BJ (cell line): ENCODE measurements around the gene LTB. TPM values are rescaled to one million over a fixed set of nuclear protein-coding genes. Genes with fewer than 3 reads are reported as not detected.
A peak's percentile ranks its signal among the peaks of the same experiment; 100 is the strongest.

Experiments
- CTCF ChIA-PET: fragments of 350-600 bp; formaldehyde crosslinking; extraction: SDS; loops from one replicate; lab custom pipeline; 2021; ENCODE audit warnings: antibody characterized with exemption, inconsistent platforms; lab: Yijun Ruan, JAX
- POLR2A ChIA-PET: fragments of 300-600 bp; sonication (Branson Sonifier 250); formaldehyde crosslinking; extraction: SDS; loops from one replicate; lab custom pipeline; 2021; ENCODE audit warnings: antibody characterized with exemption; lab: Charles Lee
- DNase-seq: peaks from one replicate; pipeline ENCODE4 v3.0.0-alpha.2; 2011; ENCODE audit warnings: low read depth
- H3K27me3 ChIP-seq: 2 replicates; pipeline ENCODE4 v1.6.0; 2011; ENCODE audit warnings: low read length; ENCODE audit not compliant: control insufficient read depth, insufficient read depth
- H3K36me3 ChIP-seq: 2 replicates; pipeline ENCODE4 v1.5.1; 2011; ENCODE audit warnings: low read length; ENCODE audit not compliant: control insufficient read depth, insufficient read depth
- H3K4me3 ChIP-seq: 2 replicates; pipeline ENCODE4 v1.5.1; 2011; ENCODE audit warnings: low read depth, mild to moderate bottlenecking, control low read depth, low read length
- CTCF ChIP-seq: IDR thresholded peaks from 2 replicates; pipeline ENCODE4 v1.5.1; 2011; ENCODE audit warnings: low read depth, mild to moderate bottlenecking, control low read depth, inconsistent platforms, low read length, moderate library complexity; ENCODE audit not compliant: insufficient read depth
- polyA plus RNA-seq: library from polyadenylated mRNA; depleted of rRNA; stranded (reverse); fragments of >200 nt; gene quantifications from 2 replicates; pipeline ENCODE4 v1.2.3, GENCODE V29; 2011; rRNA removed
- small RNA-seq: library from RNA; depleted of rRNA; stranded (forward); fragments of <200 nt; gene quantifications from one replicate; pipeline ENCODE3, GENCODE V24; 2012; ENCODE audit warnings: low replicate concordance, low read depth; ENCODE audit not compliant: insufficient read length

LTB gene
- polyA plus RNA-seq, 1 experiment = not detected

DNA sequence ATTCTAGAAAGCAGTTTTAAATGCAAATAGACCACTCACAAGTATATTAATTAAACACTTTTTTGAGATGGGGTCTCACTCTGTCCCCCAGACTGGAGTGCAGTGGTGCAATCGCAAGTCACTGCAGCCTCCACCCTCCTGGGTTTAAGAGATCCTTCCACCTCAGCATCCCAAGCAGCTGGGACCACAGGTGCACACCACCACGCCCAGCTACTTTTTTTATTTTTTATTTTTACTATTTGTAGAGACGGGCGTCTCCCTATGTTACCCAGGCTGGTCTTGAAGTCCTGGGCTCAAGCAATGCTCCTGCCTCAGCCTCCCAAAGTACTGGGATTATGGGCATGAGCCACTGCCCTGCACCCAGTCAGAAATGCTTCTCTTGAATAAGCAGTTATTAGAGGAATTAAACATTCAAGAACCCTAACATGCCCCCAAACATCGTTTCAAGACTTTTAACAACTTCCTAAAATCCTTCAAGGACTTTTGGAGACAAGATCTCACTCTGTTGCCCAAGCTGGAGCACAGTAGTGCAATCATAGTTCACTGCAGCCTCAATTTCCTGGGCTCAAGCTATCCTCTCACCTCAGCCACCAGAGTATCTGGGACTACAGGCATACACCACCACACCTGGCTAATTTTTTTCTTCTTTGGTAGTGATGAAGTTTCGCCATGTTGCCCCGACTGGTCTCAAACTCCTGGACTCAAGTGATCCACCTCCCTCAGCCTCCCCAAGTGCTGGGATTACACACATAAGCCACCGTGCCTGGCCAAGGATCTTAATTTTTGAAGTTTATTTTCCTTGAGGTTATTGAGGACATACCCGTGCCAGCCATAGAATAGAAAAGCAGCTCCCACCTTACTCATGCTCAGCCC, 50.2 kb downstream of the LTB start:
- Histone ChIP-seq H3K4me3 (no peak overlapping the region), H3K36me3 (peaks cover 39% of the 10 kb centered on the region), H3K27me3 (no peaks in the 10 kb centered on the region)
- CTCF ChIA-PET = interaction anchor here (1.0 to 1.1 kb wide), 2 partner anchors 11 to 39 kb away, joined by 3 to 4 read pairs; no protein-coding TSS in a partner anchor
- no peak for DNase-seq
- TF ChIP-seq CTCF = no peak
- POLR2A ChIA-PET = interaction anchor here (1.0 kb wide), 1 partner anchor 9 kb away, joined by 4 read pairs; the partner anchor contains the start of gene DDX39B

GRCh38 chr6:31531162-31531561, 51.1 kb downstream of the LTB start:
- Histone ChIP-seq H3K36me3 (peaks cover 34% of the 10 kb centered on the region), H3K4me3 (no peak overlapping the region), H3K27me3 (no peaks in the 10 kb centered on the region)
- TF ChIP-seq CTCF = no peak
- ChIA-PET CTCF (interaction anchor here (1.0 kb wide), 1 partner anchor 38 kb away, joined by 4 read pairs; no protein-coding TSS in a partner anchor), POLR2A (interaction anchor here (1.0 kb wide), 1 partner anchor 10 kb away, joined by 4 read pairs; the partner anchor contains the start of gene DDX39B)
- DNase-seq = no peak

DNA sequence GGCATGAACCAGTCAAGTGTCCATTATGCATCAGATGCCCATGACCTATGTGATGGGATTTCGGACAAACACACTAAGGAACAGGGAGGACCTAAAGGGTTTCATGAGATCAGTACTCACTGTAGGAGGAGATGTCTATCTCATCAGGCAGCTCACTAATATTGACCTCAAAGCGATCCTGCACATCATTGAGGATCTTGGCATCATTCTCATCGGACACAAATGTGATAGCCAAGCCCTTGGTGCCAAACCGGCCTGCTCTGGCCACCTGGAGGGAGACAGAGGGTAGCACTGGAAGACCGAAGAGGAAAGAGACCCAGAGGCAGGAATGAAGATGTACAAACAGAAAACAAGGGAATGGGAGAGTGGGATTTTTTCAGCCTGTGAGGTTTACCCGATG, 51.6 kb downstream of the LTB start:
- H3K36me3 ChIP-seq = peaks cover 33% of the 10 kb centered on the region
- no peak for DNase-seq
- ChIA-PET POLR2A (no interaction called here), CTCF (no interaction called here)
- H3K27me3 ChIP-seq = no peaks in the 10 kb centered on the region
- H3K4me3 ChIP-seq = no peak overlapping the region
- TF ChIP-seq CTCF = no peak

Small RNAs within 50 kb of the gene (small RNA-seq; reads per million reads assigned to genes)
- 9.5 reads per million, percentile 76 among the genes with 10 or more reads in this experiment for gene SNORA38
- 242 reads per million, percentile 94 among the genes with 10 or more reads in this experiment for gene SNORD117
- not detected for gene SNORD84
- not detected for gene UQCRHP1

Other genes with a start within 250 kb of the LTB start
- gene HLA-B, start 225.2 kb downstream of the LTB start, polyA plus RNA-seq = 1,142 and 1,777 TPM in 2 replicates
- 71.6 and 96.1 TPM in 2 replicates for gene MICA, start 178.8 kb downstream of the LTB start, polyA plus RNA-seq
- 21.9 and 23.4 TPM in 2 replicates for gene MICB, start 84.3 kb downstream of the LTB start, polyA plus RNA-seq
- not detected in 2 replicates for gene MCCD1, start 53.5 kb downstream of the LTB start, polyA plus RNA-seq
- 412 and 584 TPM in 2 replicates for gene DDX39B, start 40.4 kb downstream of the LTB start, polyA plus RNA-seq
- 2.7 and 3.6 TPM in 2 replicates for gene ATP6V1G2, start 35.8 kb downstream of the LTB start, polyA plus RNA-seq
- gene NFKBIL1, start 34.8 kb downstream of the LTB start, polyA plus RNA-seq = 10.8 and 13.6 TPM in 2 replicates
- gene LTA, start 10.1 kb downstream of the LTB start, polyA plus RNA-seq = not detected in 2 replicates
- gene TNF, start 6.9 kb downstream of the LTB start, polyA plus RNA-seq = not detected in 2 replicates
- 0.18 and 0.42 TPM in 2 replicates for gene LST1, start 3.9 kb upstream of the LTB start, polyA plus RNA-seq
- not detected in 2 replicates for gene NCR3, start 10.6 kb upstream of the LTB start, polyA plus RNA-seq
- not detected in 2 replicates for gene AIF1, start 32.8 kb upstream of the LTB start, polyA plus RNA-seq
- 23.8 and 47.3 TPM in 2 replicates for gene PRRC2A, start 38.3 kb upstream of the LTB start, polyA plus RNA-seq
- gene BAG6, start 70.2 kb upstream of the LTB start, polyA plus RNA-seq = 42.6 and 113 TPM in 2 replicates
- 4.2 and 4.8 TPM in 2 replicates for gene APOM, start 73.5 kb upstream of the LTB start, polyA plus RNA-seq
- 9.9 and 13.0 TPM in 2 replicates for gene C6orf47, start 78.4 kb upstream of the LTB start, polyA plus RNA-seq
- 12.6 and 15.0 TPM in 2 replicates for gene GPANK1, start 82.6 kb upstream of the LTB start, polyA plus RNA-seq
- 83.2 and 94.9 TPM in 2 replicates for gene CSNK2B, start 83.7 kb upstream of the LTB start, polyA plus RNA-seq
- gene LY6G5B, start 87.6 kb upstream of the LTB start, polyA plus RNA-seq = 6.8 and 10.8 TPM in 2 replicates
- gene LY6G5C, start 98.6 kb upstream of the LTB start, polyA plus RNA-seq = 3.1 and 3.6 TPM in 2 replicates
- gene ABHD16A, start 120.9 kb upstream of the LTB start, polyA plus RNA-seq = 44.2 and 53.3 TPM in 2 replicates
- not detected in 2 replicates for gene LY6G6F, start 124.4 kb upstream of the LTB start, polyA plus RNA-seq
- gene LY6G6D, start 132.9 kb upstream of the LTB start, polyA plus RNA-seq = not detected in 2 replicates
- gene LY6G6C, start 139.3 kb upstream of the LTB start, polyA plus RNA-seq = not detected in 2 replicates
- gene MPIG6B, start 140.9 kb upstream of the LTB start, polyA plus RNA-seq = not detected in 2 replicates
- gene DDAH2, start 146.9 kb upstream of the LTB start, polyA plus RNA-seq = 43.2 and 69.5 TPM in 2 replicates
- 820 and 866 TPM in 2 replicates for gene CLIC1, start 154.1 kb upstream of the LTB start, polyA plus RNA-seq
- gene MSH5, start 157.6 kb upstream of the LTB start, polyA plus RNA-seq = 9.2 and 10.7 TPM in 2 replicates
- 1.2 and 1.9 TPM in 2 replicates for gene SAPCD1, start 180.2 kb upstream of the LTB start, polyA plus RNA-seq
- 0.16 and 0.29 TPM in 2 replicates for gene VWA7, start 194.9 kb upstream of the LTB start, polyA plus RNA-seq
- gene VARS1, start 213.3 kb upstream of the LTB start, polyA plus RNA-seq = 10.9 and 33.9 TPM in 2 replicates
- 40.3 and 43.5 TPM in 2 replicates for gene LSM2, start 224.5 kb upstream of the LTB start, polyA plus RNA-seq
- 0.90 and 0.99 TPM in 2 replicates for gene HSPA1L, start 232.9 kb upstream of the LTB start, polyA plus RNA-seq
- gene HSPA1A, start 233.1 kb upstream of the LTB start, polyA plus RNA-seq = 57.7 and 98.6 TPM in 2 replicates
- 20.9 and 42.8 TPM in 2 replicates for gene HSPA1B, start 245.3 kb upstream of the LTB start, polyA plus RNA-seq